ENCODE data around the gene OR52N5.

The OR52N5 gene

DNA sequence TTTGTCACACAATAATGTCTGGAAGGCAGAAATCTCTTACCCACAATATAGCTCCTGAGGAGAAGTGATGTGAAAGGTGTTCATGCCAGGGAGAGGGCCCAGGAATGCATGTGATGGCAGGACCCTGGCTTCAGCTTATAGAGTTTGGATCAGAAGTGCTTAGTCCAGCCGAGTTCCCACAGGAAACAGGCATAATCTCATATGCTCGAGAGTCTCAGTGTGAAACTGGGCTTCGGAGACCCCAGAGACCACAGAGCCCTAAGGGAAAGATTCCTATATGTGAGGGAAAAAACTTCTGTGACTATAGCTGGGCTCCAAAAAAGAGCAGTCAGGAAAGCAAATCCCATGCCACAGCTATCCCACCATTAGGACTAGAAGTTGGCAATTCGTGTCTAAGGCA, at the start of gene OR52N5:
Gene OR52N5, minus strand, starts transcription at position 101 of the 400 bp plus-strand sequence. CDS start 4,721 bp downstream, outside the sequence.
- no peaks in the 10 kb centered on the region for H3K79me2 ChIP-seq (ENCODE audit: control insufficient read depth, insufficient read depth, low read length, unreplicated experiment)
- H3K4me1 ChIP-seq (ENCODE audit: control insufficient read depth, insufficient read depth, low read length, unreplicated experiment) = no peaks in the 10 kb centered on the region
- no peak within 1 kb of the TSS for H3K27ac ChIP-seq (ENCODE audit: low read depth, low read length)
- H3K36me3 ChIP-seq (ENCODE audit: insufficient read depth, low read length) = no peaks in the 10 kb centered on the region
- peaks cover 8% of the 10 kb centered on the region for H3K27me3 ChIP-seq (ENCODE audit: insufficient read depth, low read length)
- no peak within 1 kb of the TSS for H3K4me3 ChIP-seq (ENCODE audit: low read depth, low read length)
- H2AFZ ChIP-seq (ENCODE audit: low read length, unreplicated experiment) = no peak within 1 kb of the TSS

DNA sequence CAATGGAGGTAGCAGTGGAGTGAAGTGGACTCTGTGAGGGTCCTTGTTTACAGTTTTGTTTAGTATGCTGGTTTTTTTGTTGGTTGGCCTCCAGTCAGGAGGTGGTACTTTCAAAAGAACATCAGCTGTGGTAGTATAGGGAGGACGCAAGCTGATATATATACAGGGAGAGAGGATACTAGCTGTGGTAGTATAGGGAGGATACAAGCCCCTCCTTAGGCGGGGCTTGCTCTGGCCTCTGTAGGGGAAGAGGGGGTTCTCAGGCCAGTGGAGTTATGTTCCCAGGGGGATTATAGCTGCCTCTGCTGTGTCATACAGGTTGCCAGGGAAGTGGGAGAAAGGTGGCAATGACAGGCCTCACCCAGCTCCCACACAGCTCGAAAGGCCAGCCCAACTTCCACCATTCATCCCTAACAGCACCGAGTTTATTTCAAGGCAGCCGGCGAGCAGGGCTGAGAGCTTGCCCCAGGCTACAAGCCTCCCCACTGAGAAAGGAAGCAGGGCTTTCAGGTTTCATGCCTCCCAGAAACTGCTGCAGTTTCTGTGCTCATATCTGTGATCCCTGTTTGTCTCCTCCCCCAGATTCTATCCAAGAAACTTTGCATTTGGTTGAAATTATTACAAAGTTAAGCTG, 48.2 kb upstream of the OR52N5 start:
- Histone ChIP-seq H3K36me3 (ENCODE audit: insufficient read depth, low read length) (no peaks in the 10 kb centered on the region), H2AFZ (ENCODE audit: low read length, unreplicated experiment) (no peak overlapping the region), H3K79me2 (ENCODE audit: control insufficient read depth, insufficient read depth, low read length, unreplicated experiment) (no peaks in the 10 kb centered on the region), H3K27me3 (ENCODE audit: insufficient read depth, low read length) (peaks cover 22% of the 10 kb centered on the region), H3K27ac (ENCODE audit: low read depth, low read length) (no peak overlapping the region), H3K4me3 (ENCODE audit: low read depth, low read length) (no peak overlapping the region), H3K4me1 (ENCODE audit: control insufficient read depth, insufficient read depth, low read length, unreplicated experiment) (no peaks in the 10 kb centered on the region)

DNA sequence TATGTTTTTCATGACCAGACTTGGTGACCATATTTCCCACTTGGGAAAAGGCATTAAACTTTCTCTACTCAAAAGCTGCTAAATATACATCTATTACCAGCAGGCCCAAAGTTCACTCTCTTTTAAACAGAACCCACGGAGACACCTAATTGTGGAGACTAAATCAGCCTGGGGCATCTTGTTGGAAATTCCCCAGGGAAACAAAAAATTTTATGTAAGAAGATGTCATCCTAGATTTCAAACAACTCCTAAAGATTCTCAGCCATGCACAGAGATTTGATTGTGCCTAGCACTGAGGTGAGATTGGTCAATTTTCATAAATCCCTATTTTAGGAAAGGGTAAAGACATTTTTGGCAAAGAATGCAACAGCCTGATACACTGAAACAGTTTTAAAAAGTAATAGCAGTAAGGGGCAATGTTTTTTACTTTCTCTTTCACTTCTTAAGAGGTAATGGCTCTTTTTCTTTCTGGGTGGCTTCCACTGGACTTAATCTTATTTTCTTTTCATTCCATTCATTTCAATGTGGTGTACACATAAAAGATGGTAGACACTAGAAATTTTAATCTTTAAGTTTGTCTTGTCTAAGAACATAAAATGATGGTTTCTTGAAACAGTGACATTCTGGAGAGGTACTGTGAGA, 35.2 kb upstream of the OR52N5 start:
- peak overlapping the region; percentile 96 for H2AFZ ChIP-seq (ENCODE audit: low read length, unreplicated experiment)
- no peaks in the 10 kb centered on the region for H3K79me2 ChIP-seq (ENCODE audit: control insufficient read depth, insufficient read depth, low read length, unreplicated experiment)
- H3K27me3 ChIP-seq (ENCODE audit: insufficient read depth, low read length) = no peaks in the 10 kb centered on the region
- no peaks in the 10 kb centered on the region for H3K36me3 ChIP-seq (ENCODE audit: insufficient read depth, low read length)
- H3K27ac ChIP-seq (ENCODE audit: low read depth, low read length) = no peak overlapping the region
- peak overlapping the region; percentile 64 for H3K4me3 ChIP-seq (ENCODE audit: low read depth, low read length)
- H3K4me1 ChIP-seq (ENCODE audit: control insufficient read depth, insufficient read depth, low read length, unreplicated experiment) = no peaks in the 10 kb centered on the region

DNA sequence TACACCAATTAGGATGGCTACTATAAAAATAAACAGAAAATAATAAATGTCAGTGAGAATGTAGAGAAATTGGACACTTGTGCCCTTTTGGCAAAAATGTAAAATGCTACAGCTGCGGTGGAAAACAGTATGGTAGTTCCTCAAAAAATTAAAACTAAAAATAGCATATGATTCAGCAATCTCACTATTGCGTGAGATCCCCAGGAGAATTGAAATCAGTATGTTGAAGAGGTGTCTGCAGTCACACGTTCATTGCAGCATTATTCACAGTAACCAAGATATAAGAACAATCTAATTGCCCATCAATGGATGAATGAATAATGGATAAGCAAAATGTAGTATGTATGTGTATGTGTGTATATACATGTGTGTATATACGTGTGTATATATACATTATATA, 32.4 kb upstream of the OR52N5 start:
- no peaks in the 10 kb centered on the region for H3K4me1 ChIP-seq (ENCODE audit: control insufficient read depth, insufficient read depth, low read length, unreplicated experiment)
- H3K27ac ChIP-seq (ENCODE audit: low read depth, low read length) = no peak overlapping the region
- no peaks in the 10 kb centered on the region for H3K27me3 ChIP-seq (ENCODE audit: insufficient read depth, low read length)
- H3K4me3 ChIP-seq (ENCODE audit: low read depth, low read length) = no peak overlapping the region
- H3K36me3 ChIP-seq (ENCODE audit: insufficient read depth, low read length) = no peaks in the 10 kb centered on the region
- no peaks in the 10 kb centered on the region for H3K79me2 ChIP-seq (ENCODE audit: control insufficient read depth, insufficient read depth, low read length, unreplicated experiment)
- H2AFZ ChIP-seq (ENCODE audit: low read length, unreplicated experiment) = no peak overlapping the region

DNA sequence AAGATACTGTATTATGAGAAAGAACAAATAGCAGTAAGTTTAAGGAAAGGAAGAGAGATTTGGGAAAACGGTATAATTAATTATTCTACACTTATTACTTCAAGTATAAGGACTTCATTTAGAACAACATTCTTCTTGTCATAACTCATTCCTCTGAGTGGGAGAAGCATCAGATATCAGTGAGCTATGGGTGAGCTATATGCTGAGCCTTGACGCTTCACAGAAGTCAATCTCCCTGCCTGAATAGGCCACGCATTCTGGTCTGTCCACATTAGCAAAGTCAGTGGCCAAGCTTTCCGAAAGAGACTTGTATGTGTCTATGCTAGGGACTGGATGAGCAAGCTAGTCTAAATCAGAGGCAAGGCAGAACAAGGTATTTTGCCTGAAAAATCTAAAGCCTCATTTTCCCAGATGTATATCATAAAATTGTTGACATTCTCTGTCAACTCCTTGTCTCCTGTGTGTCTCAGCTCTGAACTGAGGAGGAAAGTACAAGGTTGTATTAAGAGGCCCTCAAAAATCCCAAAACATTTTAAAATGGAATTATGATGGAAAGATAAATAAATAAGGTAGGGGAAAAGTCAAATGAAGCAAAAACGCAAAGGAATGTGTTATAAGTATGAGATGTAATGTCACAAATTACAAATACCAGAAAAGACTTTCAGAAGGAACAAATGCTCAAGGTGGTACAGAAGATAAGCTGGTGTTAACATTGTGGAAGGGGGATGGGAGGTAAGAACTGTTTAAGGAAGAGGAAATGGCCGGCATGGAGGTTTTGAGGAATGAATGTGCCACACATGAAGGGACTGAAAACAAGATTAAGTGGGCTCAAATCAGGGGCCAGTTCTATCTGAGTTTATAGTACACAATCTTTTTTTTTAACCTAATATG, 27.0 kb upstream of the OR52N5 start:
- H3K4me3 ChIP-seq (ENCODE audit: low read depth, low read length) = no peak overlapping the region
- H3K27ac ChIP-seq (ENCODE audit: low read depth, low read length) = no peak overlapping the region
- H2AFZ ChIP-seq (ENCODE audit: low read length, unreplicated experiment) = no peak overlapping the region
- H3K36me3 ChIP-seq (ENCODE audit: insufficient read depth, low read length) = no peaks in the 10 kb centered on the region
- no peaks in the 10 kb centered on the region for H3K79me2 ChIP-seq (ENCODE audit: control insufficient read depth, insufficient read depth, low read length, unreplicated experiment)
- H3K27me3 ChIP-seq (ENCODE audit: insufficient read depth, low read length) = peaks cover 7% of the 10 kb centered on the region; the same call in 1 of the 2 replicates
- H3K4me1 ChIP-seq (ENCODE audit: control insufficient read depth, insufficient read depth, low read length, unreplicated experiment) = no peaks in the 10 kb centered on the region

DNA sequence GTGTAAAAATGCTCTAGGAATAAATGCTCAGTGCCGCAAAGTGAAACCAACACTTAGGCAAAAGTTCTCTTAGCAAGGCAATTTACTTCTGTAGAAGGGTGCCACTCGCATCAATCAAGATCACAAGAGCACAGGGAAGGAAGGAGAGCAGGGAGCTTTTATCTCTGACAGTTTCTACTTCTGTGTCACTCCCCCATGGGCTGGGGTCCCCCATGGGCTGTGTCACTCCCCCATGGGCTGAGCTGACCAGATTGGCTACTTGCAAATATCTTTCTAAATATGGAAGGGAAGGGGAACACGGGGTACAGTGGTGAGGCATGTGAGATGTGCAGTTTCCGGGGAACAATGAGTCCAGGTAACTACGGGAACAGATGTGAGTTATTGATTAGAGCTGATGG, 26.0 kb upstream of the OR52N5 start:
- Histone ChIP-seq H3K27ac (ENCODE audit: low read depth, low read length) (no peak overlapping the region), H2AFZ (ENCODE audit: low read length, unreplicated experiment) (peak overlapping the region; percentile 74), H3K36me3 (ENCODE audit: insufficient read depth, low read length) (no peaks in the 10 kb centered on the region), H3K4me1 (ENCODE audit: control insufficient read depth, insufficient read depth, low read length, unreplicated experiment) (no peaks in the 10 kb centered on the region), H3K4me3 (ENCODE audit: low read depth, low read length) (peak overlapping the region; percentile 89), H3K79me2 (ENCODE audit: control insufficient read depth, insufficient read depth, low read length, unreplicated experiment) (no peaks in the 10 kb centered on the region), H3K27me3 (ENCODE audit: insufficient read depth, low read length) (peaks cover 11% of the 10 kb centered on the region; the same call in 1 of the 2 replicates)

DNA sequence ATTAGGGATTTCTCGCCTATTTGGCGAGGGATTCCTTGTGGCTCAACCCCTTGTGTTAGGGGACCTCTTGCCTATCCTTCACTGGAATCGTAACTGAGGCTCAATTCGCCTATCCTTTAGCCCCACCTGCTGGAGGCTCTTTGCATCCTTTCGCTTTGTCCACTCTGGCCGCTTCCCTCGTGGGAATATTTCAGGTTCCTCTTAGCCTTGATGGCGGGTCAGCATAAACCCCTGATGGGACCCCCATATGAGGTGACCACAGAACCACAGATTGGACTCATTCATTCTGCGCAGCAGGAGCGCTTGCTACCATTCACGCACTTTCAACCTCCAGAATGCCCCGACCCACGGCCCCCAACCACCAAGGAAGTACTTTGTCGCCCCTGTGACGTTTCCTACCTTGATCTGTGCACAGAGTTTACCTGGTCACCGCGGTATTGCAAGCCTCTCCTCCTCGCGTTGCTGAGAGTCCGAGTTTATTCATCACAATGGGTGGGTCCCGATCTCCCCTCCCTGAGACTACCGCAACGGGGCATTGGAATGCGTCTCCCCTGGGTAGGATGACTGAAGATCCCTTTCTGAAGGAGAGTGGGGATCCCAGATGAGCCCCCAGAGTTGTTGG, 25.5 kb upstream of the OR52N5 start, which contains the start of gene OR52N2:
Gene OR52N2, plus strand, starts transcription at position 425 of the 622 bp plus-strand sequence. CDS start 11,412 bp downstream, outside the sequence.
- H3K27me3 ChIP-seq (ENCODE audit: insufficient read depth, low read length) = peaks cover 15% of the 10 kb centered on the region
- peak within 1 kb of the TSS; percentile 89 for H3K4me3 ChIP-seq (ENCODE audit: low read depth, low read length)
- no peaks in the 10 kb centered on the region for H3K36me3 ChIP-seq (ENCODE audit: insufficient read depth, low read length)
- no peaks in the 10 kb centered on the region for H3K79me2 ChIP-seq (ENCODE audit: control insufficient read depth, insufficient read depth, low read length, unreplicated experiment)
- no peaks in the 10 kb centered on the region for H3K4me1 ChIP-seq (ENCODE audit: control insufficient read depth, insufficient read depth, low read length, unreplicated experiment)
- H3K27ac ChIP-seq (ENCODE audit: low read depth, low read length) = no peak within 1 kb of the TSS
- peak within 1 kb of the TSS; percentile 74 for H2AFZ ChIP-seq (ENCODE audit: low read length, unreplicated experiment)

DNA sequence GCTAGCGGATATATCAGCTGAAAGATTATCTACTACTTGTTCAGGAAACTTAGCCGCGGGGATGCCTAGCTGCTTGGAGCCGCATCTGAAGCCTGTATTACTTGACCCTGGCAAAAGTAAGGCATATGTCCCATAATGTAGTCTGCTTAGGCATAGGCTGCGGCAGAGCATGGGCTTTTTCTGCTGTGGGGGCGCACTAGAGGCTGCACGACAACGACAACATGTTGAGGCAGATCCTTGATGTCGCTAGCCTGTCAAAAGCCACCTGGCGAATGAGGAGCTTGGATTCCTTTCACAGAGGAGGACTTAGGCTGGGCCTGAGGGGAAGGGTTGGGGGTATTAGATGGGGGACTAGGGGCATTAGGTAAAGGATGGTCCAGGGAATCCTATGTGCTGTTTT, 24.4 kb upstream of the OR52N5 start:
- H3K79me2 ChIP-seq (ENCODE audit: control insufficient read depth, insufficient read depth, low read length, unreplicated experiment) = no peaks in the 10 kb centered on the region
- no peak overlapping the region for H2AFZ ChIP-seq (ENCODE audit: low read length, unreplicated experiment)
- H3K4me3 ChIP-seq (ENCODE audit: low read depth, low read length) = no peak overlapping the region

DNA sequence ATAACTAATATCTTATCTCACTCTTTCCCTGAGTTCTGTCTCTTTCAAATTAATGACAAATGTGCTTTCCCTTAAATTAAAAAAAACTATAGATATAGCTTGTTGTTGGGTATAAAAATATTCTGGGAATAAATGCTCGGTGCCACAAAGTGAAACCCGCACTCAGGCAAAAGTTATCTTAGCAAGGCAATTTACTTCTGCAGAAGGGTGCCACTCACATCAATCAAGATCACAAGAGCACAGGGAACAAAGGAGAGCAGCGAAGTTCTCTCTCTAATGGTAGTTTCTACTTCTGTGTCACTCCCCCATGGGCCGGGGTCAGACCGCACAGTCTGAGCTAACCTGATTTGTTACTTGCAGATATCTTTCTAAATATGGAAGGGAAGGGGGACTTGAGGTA, 20.8 kb upstream of the OR52N5 start:
- no peak overlapping the region for H3K4me3 ChIP-seq (ENCODE audit: low read depth, low read length)
- peaks cover 24% of the 10 kb centered on the region for H3K27me3 ChIP-seq (ENCODE audit: insufficient read depth, low read length)
- no peaks in the 10 kb centered on the region for H3K79me2 ChIP-seq (ENCODE audit: control insufficient read depth, insufficient read depth, low read length, unreplicated experiment)
- no peaks in the 10 kb centered on the region for H3K4me1 ChIP-seq (ENCODE audit: control insufficient read depth, insufficient read depth, low read length, unreplicated experiment)
- no peak overlapping the region for H2AFZ ChIP-seq (ENCODE audit: low read length, unreplicated experiment)
- no peak overlapping the region for H3K27ac ChIP-seq (ENCODE audit: low read depth, low read length)
- no peaks in the 10 kb centered on the region for H3K36me3 ChIP-seq (ENCODE audit: insufficient read depth, low read length)

More for the DNA sequence above, 24.4 kb upstream of the OR52N5 start:
- H3K27me3 ChIP-seq (ENCODE audit: insufficient read depth, low read length) = peaks cover 22% of the 10 kb centered on the region
- no peak overlapping the region for H3K27ac ChIP-seq (ENCODE audit: low read depth, low read length)
- H3K36me3 ChIP-seq (ENCODE audit: insufficient read depth, low read length) = no peaks in the 10 kb centered on the region
- no peaks in the 10 kb centered on the region for H3K4me1 ChIP-seq (ENCODE audit: control insufficient read depth, insufficient read depth, low read length, unreplicated experiment)

DNA sequence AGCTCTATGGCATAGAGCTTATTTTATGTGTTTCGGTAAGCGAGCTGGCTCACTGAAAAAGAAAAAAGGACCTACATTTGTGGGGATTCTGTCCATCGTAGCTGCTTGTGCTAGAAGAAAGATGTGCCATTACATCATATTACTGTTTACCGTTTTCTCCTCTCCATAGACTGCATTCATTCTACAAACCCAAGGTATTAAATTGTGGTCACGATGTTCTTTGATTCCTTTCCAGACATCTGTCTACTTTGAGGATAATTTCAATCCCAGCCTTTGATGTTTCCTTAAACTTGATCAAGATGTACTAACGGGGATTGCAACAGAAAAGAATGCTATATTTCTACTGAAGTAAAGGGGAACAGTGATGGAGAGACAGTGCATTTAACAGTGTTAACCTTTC, 13.4 kb upstream of the OR52N5 start:
- no peak overlapping the region for H3K4me3 ChIP-seq (ENCODE audit: low read depth, low read length)
- peaks cover 23% of the 10 kb centered on the region for H3K27me3 ChIP-seq (ENCODE audit: insufficient read depth, low read length)
- H3K79me2 ChIP-seq (ENCODE audit: control insufficient read depth, insufficient read depth, low read length, unreplicated experiment) = no peaks in the 10 kb centered on the region
- no peak overlapping the region for H3K27ac ChIP-seq (ENCODE audit: low read depth, low read length)
- H3K36me3 ChIP-seq (ENCODE audit: insufficient read depth, low read length) = no peaks in the 10 kb centered on the region
- no peaks in the 10 kb centered on the region for H3K4me1 ChIP-seq (ENCODE audit: control insufficient read depth, insufficient read depth, low read length, unreplicated experiment)
- H2AFZ ChIP-seq (ENCODE audit: low read length, unreplicated experiment) = no peak overlapping the region
